HCEC 1CT (cell line): ENCODE data around the gene ZNF584.
"Not testable (repeated sequence)": the region's sequence is repeated elsewhere in the genome, so short reads cannot be mapped to it uniquely, and the experiment has no call there.

Experiments used
- DNase-seq: peaks from one replicate; pipeline ENCODE4 v3.0.0-alpha.2; 2017

Gene ZNF584

GRCh38 chr19:58386576-58387337, 21.7 kb upstream of the ZNF584 start, which contains the start of gene RPS5:
RPS5 (plus strand) TSS chr19:58387269; CDS start chr19:58388138, 869 bp downstream.
- DNase-seq, result peak; percentile 99

- DNase-seq, result no peak
Observed at GRCh38 chr19:58387338-58388174, 20.9 kb upstream of the ZNF584 start.

DNA sequence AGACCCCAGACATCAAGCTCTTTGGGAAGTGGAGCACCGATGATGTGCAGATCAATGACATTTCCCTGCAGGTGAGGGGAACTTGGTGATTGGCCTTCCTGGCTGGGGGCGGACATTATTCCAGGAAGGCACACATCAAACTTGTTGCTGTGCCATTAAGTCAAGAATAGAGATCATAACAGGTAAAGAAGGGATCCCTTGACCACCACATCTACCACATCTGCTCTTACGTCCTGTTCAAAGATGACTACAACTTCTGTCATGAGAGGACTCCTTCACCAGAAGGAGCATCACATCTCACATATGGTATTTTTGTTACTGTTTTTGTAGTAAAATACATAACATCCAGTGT, 20.3 kb upstream of the ZNF584 start:
- no peak for DNase-seq

GRCh38 chr19:58392945-58393724, 15.3 kb upstream of the ZNF584 start:
- DNase-seq, result no peak

DNA sequence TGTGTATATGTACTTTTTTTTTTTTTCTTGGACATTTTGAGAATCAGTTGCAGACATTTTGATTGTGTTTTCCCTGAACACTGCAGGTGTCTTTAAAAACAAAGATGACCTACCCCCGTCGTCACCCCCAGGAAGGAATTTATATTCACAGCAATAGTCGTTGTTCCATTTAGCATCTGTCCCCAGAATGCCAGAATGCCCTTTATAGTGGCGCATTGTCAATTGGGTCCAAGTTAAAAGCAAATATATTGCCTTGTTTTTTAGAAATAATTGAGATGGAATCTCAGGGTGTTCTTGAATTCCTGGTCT, 14.8 kb upstream of the ZNF584 start:
- no peak for DNase-seq

DNA sequence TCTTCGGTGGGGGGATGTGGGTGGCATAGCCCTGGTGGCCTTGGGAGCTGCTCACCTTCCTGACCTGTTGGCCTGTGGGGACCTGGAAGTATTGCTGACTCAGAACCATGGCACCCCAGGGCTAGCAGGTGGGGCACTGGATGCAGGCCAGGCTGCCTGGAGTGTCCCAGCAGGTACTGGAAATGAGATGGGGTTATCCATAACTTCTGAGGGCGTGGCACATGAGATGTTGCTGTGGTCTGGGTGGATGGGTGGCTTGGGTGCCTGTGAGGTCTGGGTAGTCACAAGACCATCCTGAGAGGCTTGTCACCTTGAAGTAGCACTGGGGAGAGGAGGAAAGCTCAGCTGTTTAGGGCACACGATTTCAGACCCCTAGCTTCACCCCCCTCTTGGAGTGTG, 13.6 kb upstream of the ZNF584 start:
- no peak for DNase-seq

GRCh38 chr19:58395220-58395978, 13.1 kb upstream of the ZNF584 start, which contains the start of gene RNF225:
RNF225 (plus strand) TSS chr19:58395656; CDS start chr19:58396090, 434 bp downstream.
- peak; percentile 9 for DNase-seq

DNA sequence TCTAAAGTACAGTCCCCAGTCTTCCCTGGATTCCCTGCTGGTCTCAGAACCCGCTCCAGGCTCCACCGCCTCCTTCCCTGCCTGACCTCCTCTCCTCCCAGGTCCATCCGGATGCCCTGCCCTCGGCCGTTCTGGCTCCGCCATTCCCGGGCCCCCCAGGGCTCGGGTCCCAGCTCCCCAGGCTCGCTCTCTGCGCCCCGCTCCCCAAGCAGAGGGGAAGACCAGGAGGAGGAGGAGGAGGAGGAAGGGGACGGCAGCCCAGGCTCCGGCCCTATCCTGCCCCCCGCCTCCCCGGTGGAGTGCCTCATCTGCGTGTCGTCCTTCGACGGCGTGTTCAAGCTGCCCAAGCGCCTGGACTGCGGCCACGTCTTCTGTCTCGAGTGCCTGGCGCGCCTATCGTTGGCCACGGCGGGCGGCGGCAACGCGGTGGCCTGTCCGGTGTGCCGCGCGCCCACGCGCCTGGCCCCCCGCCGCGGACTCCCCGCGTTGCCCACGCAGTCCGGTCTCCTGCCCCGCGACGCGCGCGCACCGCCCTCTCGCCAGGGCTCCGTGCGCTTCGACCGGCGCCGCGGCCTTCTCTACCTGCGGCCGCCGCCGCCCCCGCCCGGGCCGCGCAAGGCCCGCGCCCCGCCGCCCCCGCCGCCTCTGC, 12.3 kb upstream of the ZNF584 start:
- peak; percentile 27 for DNase-seq

DNA sequence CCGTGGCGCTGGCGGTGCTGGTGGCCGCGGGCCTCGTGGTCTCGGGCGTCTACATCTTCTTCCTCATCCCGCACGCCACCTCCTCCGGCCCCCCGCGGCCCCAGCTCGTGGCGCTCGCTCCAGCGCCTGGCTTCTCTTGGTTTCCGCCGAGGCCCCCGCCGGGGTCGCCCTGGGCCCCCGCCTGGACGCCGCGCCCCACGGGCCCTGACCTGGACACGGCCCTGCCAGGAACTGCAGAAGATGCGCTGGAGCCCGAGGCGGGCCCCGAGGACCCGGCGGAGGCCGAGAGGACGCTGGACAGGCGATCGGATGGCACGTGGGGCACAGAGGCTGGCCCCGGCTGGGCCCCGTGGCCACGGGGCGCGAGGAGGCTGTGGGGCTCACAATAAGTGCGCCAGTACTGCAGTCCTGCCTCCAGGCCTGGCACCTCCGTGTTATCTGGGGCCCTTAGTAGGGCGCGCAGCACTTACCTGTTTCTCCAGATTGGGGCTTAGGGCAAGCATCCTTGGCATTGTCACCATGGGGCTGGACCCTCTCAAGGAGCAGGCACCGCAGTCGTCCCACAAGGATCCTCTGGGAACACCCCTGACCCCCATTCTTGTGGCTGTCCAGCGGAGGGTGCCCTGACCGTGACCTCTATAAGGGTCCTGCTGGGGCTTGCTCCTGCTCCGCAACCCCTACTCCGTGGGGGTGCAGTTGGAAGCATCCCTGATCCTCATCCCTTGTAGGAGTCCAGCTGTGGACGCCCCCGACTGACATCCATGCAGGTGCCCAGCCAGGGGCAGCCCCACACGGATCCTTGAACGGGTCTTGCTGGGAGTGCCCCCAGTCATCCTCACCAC, 11.5 kb upstream of the ZNF584 start:
- no peak for DNase-seq

GRCh38 chr19:58397533-58398037, 10.9 kb upstream of the ZNF584 start:
- no peak for DNase-seq

- DNase-seq, result no peak
Observed at GRCh38 chr19:58398087-58398486, 10.4 kb upstream of the ZNF584 start.

- no peak for DNase-seq
Observed at GRCh38 chr19:58398545-58398944, 9.9 kb upstream of the ZNF584 start.

DNA sequence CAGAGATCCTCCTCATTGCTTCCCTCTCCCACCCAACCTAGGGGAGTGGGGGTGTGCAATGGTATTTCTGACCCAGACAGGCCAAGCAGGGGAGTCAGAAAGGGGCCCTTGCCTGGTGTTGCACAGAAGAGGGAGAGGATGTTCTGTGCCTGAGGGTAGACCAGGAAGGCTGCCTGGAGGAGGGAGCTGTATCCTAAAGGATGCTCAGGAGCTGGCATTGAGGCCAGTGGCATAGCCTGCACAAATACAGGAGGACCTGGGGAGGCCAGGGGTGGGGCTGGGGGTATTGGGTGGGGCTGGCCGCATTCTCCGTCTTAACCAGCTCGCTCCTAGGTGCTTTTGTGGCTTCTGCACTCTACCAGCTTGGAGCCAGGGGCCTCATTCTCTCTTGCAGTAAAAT, 8.5 kb upstream of the ZNF584 start:
- no peak for DNase-seq

GRCh38 chr19:58400316-58400915, 8.0 kb upstream of the ZNF584 start:
- DNase-seq, result no peak

- peak; percentile 99 for DNase-seq
Observed at GRCh38 chr19:58400916-58401839, 7.3 kb upstream of the ZNF584 start.

GRCh38 chr19:58401840-58402421, 6.5 kb upstream of the ZNF584 start:
- DNase-seq, result no peak

GRCh38 chr19:58403920-58404478, 4.5 kb upstream of the ZNF584 start:
- DNase-seq, result not testable (repeated sequence)

DNA sequence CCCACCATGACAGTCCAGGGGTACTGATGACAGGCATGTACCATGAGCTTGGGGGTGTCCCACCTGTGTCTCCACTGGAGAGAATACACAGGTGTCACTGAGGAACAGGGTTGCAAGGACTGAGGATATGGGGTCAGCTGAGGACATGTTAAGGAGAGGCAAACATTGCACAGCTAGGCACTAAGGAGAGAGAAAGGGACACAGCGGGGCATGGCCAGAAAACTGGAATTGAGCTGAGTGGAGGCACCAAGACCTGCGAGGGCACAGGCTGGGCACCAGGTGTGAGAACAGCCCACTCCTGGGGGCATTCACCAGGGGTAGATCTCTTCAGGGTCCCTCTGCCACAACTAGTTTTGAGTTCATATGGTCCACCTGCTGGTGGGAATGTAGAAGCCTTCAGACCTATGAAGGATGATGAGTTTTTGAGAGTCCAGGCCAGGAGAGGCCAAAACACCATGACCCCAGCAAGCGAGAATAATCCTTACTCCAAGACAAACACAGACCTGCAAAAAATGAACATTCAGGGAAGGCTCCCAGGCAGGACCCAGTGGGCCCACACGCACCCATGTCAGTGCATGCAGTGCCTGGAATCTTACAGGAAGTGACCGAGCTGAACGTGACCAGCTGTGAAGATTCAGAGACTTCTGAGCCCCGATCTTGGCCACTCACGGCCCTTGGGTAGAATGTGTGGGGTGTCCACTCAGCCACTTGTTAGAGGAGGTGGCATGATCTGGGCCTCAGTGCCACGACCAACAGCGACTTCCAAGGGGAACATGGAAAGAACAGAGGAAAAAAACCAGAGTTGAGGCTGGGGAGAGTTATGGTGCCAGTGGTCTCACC, 1.4 kb upstream of the ZNF584 start:
- no peak for DNase-seq
